Measurements from ENCODE around the gene TSHZ1. TPM values are rescaled to one million over a fixed set of nuclear protein-coding genes. Genes with fewer than 3 reads are reported as not detected.

Gene TSHZ1
- total and polyA plus RNA-seq, 2 of the 8 experiments (the other 6 are each of a cell fraction or from before 2014, with no cell fraction given): 0.03 to 0.32 TPM

GRCh38 chr18:75208155-75208835 is 2.3 kb upstream of the TSHZ1 start:
- POLR2A ChIA-PET (ENCODE audit: partially characterized antibody): no interaction called here
- Histone ChIP-seq H4K5ac (ENCODE audit: insufficient read length, low read depth, low read length) (no peak overlapping the region), H3K79me2 (ENCODE audit: control insufficient read depth in 1 of 2, insufficient read depth in 2 of 2, low read length in 2 of 2) (no peaks in the 10 kb centered on the region), H3K56ac (replicated peaks; ENCODE audit: insufficient read length, low read depth, low read length) (no peak overlapping the region), H4K8ac (ENCODE audit: extremely low read depth, insufficient read depth, low read length) (peak overlapping the region; percentile 37; the same call in 1 of the 2 replicates), H2AFZ (ENCODE audit: low read length) (no peak overlapping the region), H3K4me3 (ENCODE audit: extremely low read depth in 1 of 4, insufficient read depth in 2 of 4, low read depth in 3 of 4, low read length in 4 of 4) (peak overlapping the region; percentile 60 to 70 (median 62)), H3K18ac (ENCODE audit: extremely low read depth, low read length) (peak overlapping the region; percentile 32; the same call in 1 of the 2 replicates), H3K14ac (ENCODE audit: insufficient read length) (no peak overlapping the region), H2BK15ac (ENCODE audit: low read length) (peak overlapping the region; percentile 92; the same call in 1 of the 2 replicates), H3K27me3 (replicated peaks in 1 of 4; ENCODE audit: control insufficient read depth in 3 of 4, extremely low read depth in 1 of 4, insufficient read depth in 3 of 4, low read length in 3 of 4) (peaks cover 59 to 88% (median 79%) of the 10 kb centered on the region in 4 experiments), H4K91ac (replicated peaks; ENCODE audit: insufficient read length, low read length) (no peak overlapping the region), H3K27ac (ENCODE audit: low read depth, low read length) (no peak overlapping the region), H3K4me2 (ENCODE audit: insufficient read depth in 1 of 2, low read depth in 2 of 2, low read length in 2 of 2) (peak overlapping the region; percentile 94 to 99), H3K23me2 (ENCODE audit: low read depth, low read length) (peaks cover 29% of the 10 kb centered on the region), H3K4ac (replicated peaks; ENCODE audit: insufficient read length, low read depth, low read length) (peak overlapping the region; percentile 71), H2BK12ac (ENCODE audit: low read depth, low read length) (peak overlapping the region; percentile 80; the same call in 1 of the 2 replicates), H2AK5ac (ENCODE audit: low read depth, low read length) (no peak overlapping the region; the same call in 1 of the 2 replicates), H3K4me1 (replicated peaks in 1 of 4; ENCODE audit: control insufficient read depth in 3 of 4, insufficient read depth in 4 of 4, low read length in 3 of 4) (peaks cover 9 to 35% (median 22%) of the 10 kb centered on the region in 4 experiments), H3K36me3 (ENCODE audit: control insufficient read depth in 2 of 4, insufficient read depth in 4 of 4, low read length in 3 of 4) (no peaks in the 10 kb centered on the region; a peak in 1 of 8 replicates), H2BK120ac (replicated peaks; ENCODE audit: low read depth, low read length) (no peak overlapping the region), H3K79me1 (ENCODE audit: low read depth, low read length) (no peaks in the 10 kb centered on the region), H2BK5ac (ENCODE audit: low read depth, low read length) (no peak overlapping the region), H4K20me1 (replicated peaks in 1 of 2; ENCODE audit: control insufficient read depth in 1 of 2, insufficient read depth in 2 of 2, low read length in 2 of 2) (peaks cover 10 to 15% of the 10 kb centered on the region in 2 experiments), H2BK20ac (ENCODE audit: low read length) (no peak overlapping the region), H3K9me3 (ENCODE audit: insufficient read depth in 2 of 2, low read depth in 1 of 2, low read length in 1 of 2) (no peaks in the 10 kb centered on the region), H3K23ac (ENCODE audit: insufficient read length) (no peak overlapping the region), H3K9ac (replicated peaks in 1 of 4; ENCODE audit: extremely low read depth in 1 of 4, low read depth in 3 of 4, low read length in 3 of 4) (no peak overlapping the region)
- CTCF ChIA-PET (ENCODE audit: partially characterized antibody): no interaction called here
- 3% methylated on average over 25 of the region's 65 CpGs; no CpG with 5 or more reads in 1 of the 2 experiments for WGBS, 2 experiments (ENCODE audit: extremely low coverage in 1 of 2, insufficient coverage in 1 of 2, insufficient read length in 1 of 2, insufficient replicate concordance in 2 of 2, low coverage in 1 of 2, low lambda C conversion rate in 2 of 2, missing lambda C conversion rate in 1 of 2)
- peak; percentile 7 for TF ChIP-seq KDM4A (IDR thresholded peaks at IDR 0.05; ENCODE audit: low read depth, low read length, severe bottlenecking)
- TF ChIP-seq SIX5 (IDR thresholded peaks at IDR 0.05; ENCODE audit: low read depth, low read length): no peak
- TF ChIP-seq JUND (IDR thresholded peaks at IDR 0.05; ENCODE audit: low read length): no peak
- TF ChIP-seq TAF7 (optimal IDR thresholded peaks at IDR 0.05; ENCODE audit: borderline replicate concordance, low read depth, low read length): peak; percentile 35
- peak; percentile 82 for TF ChIP-seq EZH2 (IDR thresholded peaks at IDR 0.05; ENCODE audit: low read depth, low read length, severe bottlenecking)
- peak; percentile 42; the same call in 1 of the 2 replicates for TF ChIP-seq BACH1 (IDR thresholded peaks at IDR 0.05; ENCODE audit: low read length)
- TF ChIP-seq, protein P1, sequence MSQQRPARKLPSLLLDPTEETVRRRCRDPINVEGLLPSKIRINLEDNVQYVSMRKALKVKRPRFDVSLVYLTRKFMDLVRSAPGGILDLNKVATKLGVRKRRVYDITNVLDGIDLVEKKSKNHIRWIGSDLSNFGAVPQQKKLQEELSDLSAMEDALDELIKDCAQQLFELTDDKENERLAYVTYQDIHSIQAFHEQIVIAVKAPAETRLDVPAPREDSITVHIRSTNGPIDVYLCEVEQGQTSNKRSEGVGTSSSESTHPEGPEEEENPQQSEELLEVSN (IDR thresholded peaks at IDR 0.05): peak; percentile 67
- peak; percentile 91 for TF ChIP-seq SUZ12 (IDR thresholded peaks at IDR 0.05; ENCODE audit: low read length)
- DNase-seq (ENCODE audit: low read depth in 1 of 2, low spot score in 2 of 2): peak in 1 of 2 experiments; percentile 62
- FAIRE-seq: no peak
